ENCODE data around the gene ZNF644.

Gene ZNF644

GRCh38 chr1:90973897-90974798, 47.7 kb downstream of the ZNF644 start:
- TF ChIP-seq CTCF (IDR thresholded peaks at IDR 0.05; ENCODE audit: low read depth, low read length, poor library complexity, severe bottlenecking) (no peak), EZH2phosphoT487 (IDR thresholded peaks at IDR 0.05; ENCODE audit: borderline replicate concordance, low read length) (no peak)
- Histone ChIP-seq H3K9me2 (replicated peaks; ENCODE audit: control insufficient read depth, low read length) (no peaks in the 10 kb centered on the region), H3K36me3 (ENCODE audit: control insufficient read depth, low read length) (peaks cover 40% of the 10 kb centered on the region), H4K20me1 (ENCODE audit: control insufficient read depth, insufficient read depth, low read depth, low read length) (peaks cover 2% of the 10 kb centered on the region; the same call in 1 of the 2 replicates), H3F3A (ENCODE audit: control insufficient read depth, insufficient read depth) (no peaks in the 10 kb centered on the region), H3K27me3 (ENCODE audit: control insufficient read depth, low read length) (no peaks in the 10 kb centered on the region), H3K9me3 (ENCODE audit: control insufficient read depth, insufficient read depth, low read length) (no peaks in the 10 kb centered on the region), H3K4me2 (ENCODE audit: low read length) (no peak overlapping the region), H3K79me2 (ENCODE audit: control insufficient read depth, low read length) (peaks cover 75% of the 10 kb centered on the region), H3K4me1 (ENCODE audit: control insufficient read depth, low read length) (no peaks in the 10 kb centered on the region), H3K27ac (ENCODE audit: low read depth, low read length) (no peak overlapping the region), H3K4me3 (ENCODE audit: low read length) (no peak overlapping the region)

GRCh38 chr1:90970208-90970607, 51.6 kb downstream of the ZNF644 start:
- Histone ChIP-seq H3K4me2 (ENCODE audit: low read length) (no peak overlapping the region), H3K9me2 (replicated peaks; ENCODE audit: control insufficient read depth, low read length) (no peaks in the 10 kb centered on the region), H3K9me3 (ENCODE audit: control insufficient read depth, insufficient read depth, low read length) (no peaks in the 10 kb centered on the region), H3K36me3 (ENCODE audit: control insufficient read depth, low read length) (peaks cover 20% of the 10 kb centered on the region), H3K27ac (ENCODE audit: low read depth, low read length) (no peak overlapping the region), H3K4me1 (ENCODE audit: control insufficient read depth, low read length) (no peaks in the 10 kb centered on the region), H3K27me3 (ENCODE audit: control insufficient read depth, low read length) (no peaks in the 10 kb centered on the region), H4K20me1 (ENCODE audit: control insufficient read depth, insufficient read depth, low read depth, low read length) (peaks cover 2% of the 10 kb centered on the region; the same call in 1 of the 2 replicates), H3K4me3 (ENCODE audit: low read length) (no peak overlapping the region), H3F3A (ENCODE audit: control insufficient read depth, insufficient read depth) (peaks cover 2% of the 10 kb centered on the region), H3K79me2 (ENCODE audit: control insufficient read depth, low read length) (peaks cover 76% of the 10 kb centered on the region)
- TF ChIP-seq EZH2phosphoT487 (IDR thresholded peaks at IDR 0.05; ENCODE audit: borderline replicate concordance, low read length): no peak
- TF ChIP-seq CTCF (IDR thresholded peaks at IDR 0.05; ENCODE audit: low read depth, low read length, poor library complexity, severe bottlenecking): no peak

- Histone ChIP-seq H3K4me2 (ENCODE audit: low read length) (no peak overlapping the region), H3K27me3 (ENCODE audit: control insufficient read depth, low read length) (no peaks in the 10 kb centered on the region), H3F3A (ENCODE audit: control insufficient read depth, insufficient read depth) (peaks cover 7% of the 10 kb centered on the region), H3K9me2 (replicated peaks; ENCODE audit: control insufficient read depth, low read length) (no peaks in the 10 kb centered on the region), H3K9me3 (ENCODE audit: control insufficient read depth, insufficient read depth, low read length) (no peaks in the 10 kb centered on the region), H3K36me3 (ENCODE audit: control insufficient read depth, low read length) (peaks cover 17% of the 10 kb centered on the region), H3K27ac (ENCODE audit: low read depth, low read length) (no peak overlapping the region), H4K20me1 (ENCODE audit: control insufficient read depth, insufficient read depth, low read depth, low read length) (peaks cover 2% of the 10 kb centered on the region; the same call in 1 of the 2 replicates), H3K79me2 (ENCODE audit: control insufficient read depth, low read length) (peaks cover 77% of the 10 kb centered on the region), H3K4me3 (ENCODE audit: low read length) (no peak overlapping the region), H3K4me1 (ENCODE audit: control insufficient read depth, low read length) (no peaks in the 10 kb centered on the region)
- TF ChIP-seq CTCF (IDR thresholded peaks at IDR 0.05; ENCODE audit: low read depth, low read length, poor library complexity, severe bottlenecking) (no peak), EZH2phosphoT487 (IDR thresholded peaks at IDR 0.05; ENCODE audit: borderline replicate concordance, low read length) (no peak)
These were observed 52.6 kb downstream of the ZNF644 start for GRCh38 chr1:90969241-90969640.

Data from DOHH2 (cell line).